ENCODE results near the gene TRAF6.
"Not testable (repeated sequence)": the region's sequence is repeated elsewhere in the genome, so short reads cannot be mapped to it uniquely, and the experiment has no call there.

TRAF6 gene

GRCh38 chr11:36509694-36510593 is at the start of gene TRAF6:
TSS of gene TRAF6 (minus strand) at chr11:36510272. CDS start at chr11:36501515, 8,757 bp downstream.
- DNase-seq, result peak; percentile 94

GRCh38 chr11:36558571-36559413 is 48.7 kb upstream of the TRAF6 start:
- DNase-seq, result no peak

- no peak for DNase-seq
Observed at GRCh38 chr11:36557991-36558390, 47.9 kb upstream of the TRAF6 start.

- not testable (repeated sequence) for DNase-seq
Observed at GRCh38 chr11:36557390-36557789, 47.3 kb upstream of the TRAF6 start.

DNA sequence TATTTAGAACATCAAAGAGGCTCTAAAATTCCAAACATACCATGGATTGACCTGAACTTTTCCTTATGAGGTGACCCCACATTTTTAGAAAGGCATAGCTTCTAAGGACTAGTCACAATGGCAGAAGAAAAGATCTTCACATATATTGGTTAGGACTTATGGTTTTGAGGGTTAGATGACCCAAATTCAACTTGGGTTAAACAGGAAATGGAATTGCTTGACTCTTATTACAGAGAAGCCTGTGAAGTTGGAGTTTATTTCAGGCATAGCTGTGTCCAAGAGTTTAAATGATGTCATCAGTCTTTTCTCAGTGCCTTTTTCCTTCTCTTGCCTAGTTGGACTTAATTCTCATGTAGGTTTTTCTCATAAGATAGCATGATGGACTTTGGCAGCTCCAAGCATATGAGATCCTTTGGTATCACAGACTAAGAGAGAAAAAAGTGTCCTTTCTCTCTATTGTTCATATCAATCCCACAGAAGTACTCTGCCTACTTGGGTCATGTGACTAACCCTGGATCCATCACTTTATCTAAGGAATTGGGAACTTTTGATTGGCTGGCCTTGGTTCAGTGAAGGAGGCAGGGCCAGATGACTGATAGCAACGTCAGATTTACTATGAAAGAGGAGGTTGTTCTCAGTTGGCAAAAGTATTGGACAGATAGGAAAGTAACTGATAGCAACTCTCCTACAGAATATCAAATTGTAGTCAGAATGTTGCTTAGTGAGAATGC is 40.5 kb upstream of the TRAF6 start:
- no peak for DNase-seq

- DNase-seq, result peak; percentile 71
Observed at GRCh38 chr11:36540998-36541397, 30.9 kb upstream of the TRAF6 start.

DNA sequence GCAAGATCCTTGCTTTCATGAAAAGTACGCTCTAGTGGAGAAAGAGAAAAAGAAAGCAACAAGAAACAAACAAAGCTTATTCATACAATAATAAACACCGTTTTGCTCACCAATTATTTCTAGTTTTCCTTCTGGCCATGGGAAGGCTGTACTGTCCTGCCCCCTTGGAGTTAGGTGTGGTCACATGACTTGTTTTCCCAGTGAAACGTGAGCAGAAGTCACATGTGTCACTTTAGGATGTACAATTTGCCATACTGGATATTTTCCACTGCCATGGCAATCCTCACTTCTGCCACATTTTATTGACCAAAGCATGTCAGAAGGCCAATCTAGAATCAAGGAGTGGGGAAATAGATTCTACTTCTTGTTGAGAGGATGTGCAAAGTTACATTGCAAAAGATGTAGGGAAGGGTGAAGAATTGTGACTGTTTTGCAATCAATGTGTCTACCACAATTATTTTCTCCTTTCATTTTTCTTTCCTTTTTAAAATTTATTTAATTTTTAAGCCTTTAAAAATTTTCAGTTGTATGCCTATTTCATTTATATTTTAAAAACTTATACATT is 24.3 kb upstream of the TRAF6 start:
- no peak for DNase-seq

- DNase-seq, result peak; percentile 9
Observed at GRCh38 chr11:36532941-36533601, 23.0 kb upstream of the TRAF6 start.

DNA sequence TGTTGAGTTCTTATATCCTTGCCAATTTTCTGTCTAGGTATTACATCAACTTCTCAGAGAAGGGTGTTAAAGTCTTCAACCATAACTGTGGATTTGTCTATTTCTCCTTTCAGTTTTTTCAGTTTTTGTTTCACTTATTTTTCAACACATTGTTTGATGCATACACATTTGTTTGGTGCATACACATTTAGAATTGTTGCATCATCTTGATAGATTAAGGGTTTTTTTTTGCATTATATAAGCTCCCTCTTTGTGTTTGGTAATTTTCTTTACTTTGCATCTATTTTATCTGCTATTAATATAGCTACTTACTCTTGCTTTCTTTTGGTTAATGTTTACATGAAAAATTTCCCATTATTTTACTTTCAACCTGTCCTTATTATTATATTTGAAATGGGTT is 20.8 kb upstream of the TRAF6 start:
- DNase-seq, result no peak

DNA sequence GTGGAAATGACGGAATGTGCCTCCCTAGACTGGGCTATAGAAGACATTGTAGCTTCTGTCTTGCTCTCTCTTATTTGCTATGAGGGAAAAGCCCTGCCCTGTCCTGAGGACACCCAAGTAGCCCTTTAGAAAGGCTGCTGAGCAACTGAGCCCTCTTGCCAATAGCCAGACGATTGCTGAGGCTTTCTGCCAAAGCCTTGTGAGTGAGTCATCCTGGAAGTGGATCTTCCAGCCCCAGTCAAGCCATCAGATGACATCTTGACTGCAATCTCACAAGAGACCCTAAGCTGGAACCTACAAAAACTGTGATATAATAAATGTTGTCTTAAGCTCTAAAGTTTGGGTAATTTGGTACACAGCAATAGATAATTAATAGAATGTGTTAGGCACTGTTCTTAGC is 3.9 kb upstream of the TRAF6 start:
- no peak for DNase-seq

GRCh38 chr11:36512016-36512415 is 1.9 kb upstream of the TRAF6 start:
- no peak for DNase-seq

GRCh38 chr11:36511062-36511461 is 990 bp upstream of the TRAF6 start:
- not testable (repeated sequence) for DNase-seq

GRCh38 chr11:36510594-36510942 is 496 bp upstream of the TRAF6 start:
- DNase-seq, result no peak

GRCh38 chr11:36509201-36509639 is 852 bp downstream of the TRAF6 start:
- peak; percentile 79 for DNase-seq

DNA sequence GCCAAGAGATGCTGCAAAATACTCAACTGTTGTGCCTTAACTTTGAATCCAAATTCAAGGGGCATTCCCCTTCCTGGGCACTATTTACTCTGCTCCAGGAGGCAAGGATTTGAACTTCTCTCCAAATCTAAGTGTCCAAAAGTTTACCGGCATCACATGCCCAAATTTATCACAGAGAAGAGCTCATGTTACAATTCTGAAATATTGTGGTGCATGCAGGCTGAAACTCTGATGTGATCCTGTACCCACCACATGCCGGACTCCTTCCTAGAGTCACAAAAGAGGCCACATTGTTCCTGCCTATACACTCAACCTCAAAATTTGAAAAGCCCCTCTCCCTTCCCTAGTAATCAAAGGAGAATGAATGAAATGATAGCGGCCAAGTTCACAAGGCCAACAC is 1.3 kb downstream of the TRAF6 start:
- DNase-seq, result peak; percentile 12

DNA sequence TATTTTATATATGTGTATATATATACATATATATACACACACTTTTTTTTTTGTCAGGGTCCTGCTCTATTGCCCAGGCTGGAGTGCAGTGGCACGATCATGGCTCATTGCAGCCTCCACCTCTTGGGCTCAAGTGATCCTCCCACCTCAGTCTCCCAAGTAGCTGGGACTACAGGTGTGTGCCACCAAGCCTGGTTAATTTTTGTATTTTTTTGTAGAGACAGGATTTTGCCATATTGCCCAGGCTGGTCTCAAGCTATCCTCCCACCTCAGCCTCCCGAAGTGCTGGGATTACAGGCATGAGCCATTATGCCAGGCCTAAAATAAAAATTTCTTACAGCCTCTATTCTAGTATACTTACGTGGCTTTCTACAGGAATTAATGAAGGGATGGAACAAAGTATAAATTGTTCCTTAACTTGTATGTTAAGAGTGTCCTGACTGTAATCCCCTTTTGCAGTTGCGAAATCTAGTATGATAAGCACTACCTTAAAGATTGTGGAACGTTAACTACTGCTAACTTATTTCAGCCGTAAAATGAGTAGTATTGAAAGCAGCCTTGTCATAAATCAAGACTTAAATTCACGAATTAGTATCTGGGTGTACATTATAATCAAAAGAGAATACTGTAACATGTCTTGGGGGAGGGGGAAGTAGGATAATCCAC is 2.1 kb downstream of the TRAF6 start:
- DNase-seq, result peak; percentile 29

GRCh38 chr11:36501236-36501635 is 8.8 kb downstream of the TRAF6 start:
- no peak for DNase-seq

GRCh38 chr11:36500315-36500721 is 9.8 kb downstream of the TRAF6 start:
- DNase-seq, result peak; percentile 28

- DNase-seq, result peak; percentile 14
Observed at GRCh38 chr11:36499315-36499714, 10.8 kb downstream of the TRAF6 start.

- DNase-seq, result no peak
Observed at GRCh38 chr11:36498721-36499120, 11.4 kb downstream of the TRAF6 start.

GRCh38 chr11:36493332-36493731 is 16.7 kb downstream of the TRAF6 start:
- no peak for DNase-seq

All from hematopoietic multipotent progenitor cell treated with erythropoietin and hydrocortisone succinate and interleukin-3 and kit ligand, for 6 days (in vitro differentiated cells).